GM18867 (cell line): ENCODE results near the gene OR5J2.
"Not testable (repeated sequence)": the region's sequence is repeated elsewhere in the genome, so short reads cannot be mapped to it uniquely, and the experiment has no call there.

Experiments used
- ATAC-seq: cut with Tn5 transposase; IDR thresholded peaks from one replicate; pipeline ENCODE4 v1.9.1; 2021; ENCODE audit warnings: mild to moderate bottlenecking, moderate library complexity; ENCODE audit not compliant: unreplicated experiment

Gene OR5J2

GRCh38 chr11:56176318-56176717 lies at the start of gene OR5J2:
OR5J2 (plus strand) TSS chr11:56176618; CDS start chr11:56176618, 0 bp downstream.
- no peak for ATAC-seq

DNA sequence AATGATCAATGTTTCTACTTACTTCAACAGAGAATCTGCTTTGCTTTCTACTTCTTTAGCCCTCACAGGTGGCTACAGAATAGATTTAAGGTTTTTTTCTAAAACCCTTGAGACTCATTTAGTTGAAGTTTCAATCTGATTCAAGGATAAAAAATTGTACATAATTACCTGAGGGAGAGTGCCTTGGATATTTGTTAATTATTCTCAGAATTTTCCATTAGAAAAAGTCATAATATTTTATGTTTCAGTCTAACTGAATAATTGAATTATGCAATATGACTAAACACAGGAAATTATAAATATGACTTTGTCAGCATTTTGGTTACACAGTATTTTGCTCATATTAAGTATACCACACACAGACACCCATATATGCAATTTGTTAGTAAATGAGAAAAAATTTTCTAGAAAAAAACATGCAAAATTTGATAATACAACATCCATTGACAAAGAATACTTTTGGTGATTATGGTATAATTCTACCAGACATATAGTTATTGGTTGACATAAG lies 36.2 kb upstream of the OR5J2 start, which contains the start of gene OR8J3:
OR8J3 (minus strand) TSS at position 51 of the 511 bp plus-strand sequence. CDS start 2,483 bp downstream, outside the sequence.
- ATAC-seq, result no peak

DNA sequence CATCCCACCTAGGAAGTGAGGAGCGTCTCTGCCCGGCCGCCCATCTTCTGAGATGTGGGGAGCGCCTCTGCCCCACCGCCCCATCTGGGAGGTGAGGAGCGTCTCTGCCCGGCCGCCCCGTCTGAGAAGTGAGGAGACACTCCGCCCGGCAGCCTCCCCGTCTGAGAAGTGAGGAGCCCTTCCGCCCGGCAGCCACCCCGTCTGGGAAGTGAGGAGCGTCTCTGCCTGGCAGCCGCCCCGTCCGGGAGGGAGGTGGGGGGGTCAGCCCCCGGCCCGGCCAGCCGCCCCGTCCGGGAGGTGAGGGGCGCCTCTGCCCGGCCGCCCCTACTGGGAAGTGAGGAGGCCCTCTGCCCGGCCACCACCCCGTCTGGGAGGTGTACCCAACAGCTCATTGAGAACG lies 32.7 kb upstream of the OR5J2 start:
- not testable (repeated sequence) for ATAC-seq

DNA sequence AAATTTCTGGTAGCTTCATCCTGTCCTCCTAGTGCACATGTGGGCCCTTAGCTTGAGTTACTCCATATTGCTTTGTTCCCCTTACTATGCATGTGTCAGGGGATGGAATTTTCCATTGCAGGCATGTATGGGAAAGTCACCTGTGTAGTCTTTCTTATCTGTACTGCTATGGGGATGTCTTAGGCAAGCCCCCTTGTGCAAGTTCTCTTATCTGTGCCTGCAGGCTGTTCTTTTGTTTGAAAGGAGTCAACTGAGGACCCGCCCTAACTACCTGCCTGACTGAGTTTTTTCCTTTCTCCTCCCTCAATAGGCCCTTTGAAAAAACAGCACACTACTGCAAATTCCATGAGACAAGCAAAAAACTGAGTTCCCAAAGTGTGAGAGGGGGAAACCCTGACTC lies 25.0 kb upstream of the OR5J2 start:
- ATAC-seq, result no peak

DNA sequence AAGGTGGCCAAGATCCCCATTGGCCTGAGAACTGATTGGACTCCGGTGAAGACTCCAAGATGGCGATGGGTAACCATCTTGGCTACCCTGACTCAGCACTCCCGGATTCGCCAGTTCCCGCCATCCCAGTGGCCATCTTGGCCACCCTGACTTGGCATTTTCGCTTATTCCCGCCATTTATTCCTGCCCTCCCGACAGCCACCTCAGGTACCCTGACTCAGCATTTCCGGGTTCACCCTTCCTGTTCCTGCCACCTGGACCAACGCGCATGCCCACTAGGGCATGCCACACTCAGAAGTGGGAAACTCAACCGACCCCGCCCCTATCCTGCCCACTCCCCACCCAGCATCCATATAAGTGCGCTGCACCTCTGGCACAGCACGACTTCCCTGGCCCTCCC lies 24.1 kb upstream of the OR5J2 start:
- ATAC-seq, result no peak

GRCh38 chr11:56160217-56160616 lies 16.2 kb upstream of the OR5J2 start, which contains the start of gene OR8K5:
OR8K5 (minus strand) TSS chr11:56160317; CDS start chr11:56160317, 0 bp downstream.
- ATAC-seq, result no peak

- no peak for ATAC-seq
Observed at GRCh38 chr11:56163804-56164203, 12.6 kb upstream of the OR5J2 start.

- ATAC-seq, result no peak
Observed at GRCh38 chr11:56172256-56172830, 4.1 kb upstream of the OR5J2 start.

- ATAC-seq, result no peak
Observed at GRCh38 chr11:56183459-56183858, 7.0 kb downstream of the OR5J2 start.

DNA sequence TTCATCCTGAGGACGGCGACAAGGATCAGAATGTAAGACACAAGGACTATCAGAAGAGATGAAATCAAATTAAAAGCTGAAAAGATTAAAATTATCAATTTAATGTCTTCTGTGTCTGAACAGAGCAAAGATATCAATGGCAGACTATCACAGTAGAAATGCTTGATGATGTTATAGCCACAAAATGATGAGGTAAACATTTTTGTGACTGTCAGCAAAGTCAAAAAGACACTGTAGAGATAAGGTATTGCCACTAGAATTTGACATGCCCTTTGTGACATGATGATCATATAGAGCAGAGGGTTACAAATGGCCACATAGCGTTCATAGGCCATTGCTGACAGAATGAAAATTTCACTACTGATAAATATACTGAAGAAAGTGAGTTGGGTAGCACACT lies 12.2 kb downstream of the OR5J2 start:
- no peak for ATAC-seq

- no peak for ATAC-seq
Observed at GRCh38 chr11:56196705-56197104, 20.3 kb downstream of the OR5J2 start.

GRCh38 chr11:56197367-56197766 lies 20.9 kb downstream of the OR5J2 start:
- ATAC-seq, result no peak

DNA sequence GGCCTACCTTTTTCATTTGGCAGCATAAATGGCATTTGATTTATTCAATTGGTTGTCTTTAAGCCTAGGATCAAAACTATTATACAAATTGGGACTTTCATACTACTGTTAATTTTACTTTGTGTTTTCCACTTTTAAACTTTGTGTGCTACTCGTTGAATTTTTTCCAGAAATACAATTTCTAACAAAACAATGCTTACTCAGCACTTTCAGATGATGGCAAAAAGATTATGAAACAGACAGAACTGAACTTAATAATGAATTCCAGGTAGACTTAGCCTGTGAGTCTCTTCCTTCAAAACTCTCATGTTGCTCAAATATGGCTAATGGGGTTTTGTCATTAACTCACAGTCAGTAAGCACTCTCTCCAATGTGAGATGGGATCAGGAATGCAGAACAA lies 31.4 kb downstream of the OR5J2 start:
- no peak for ATAC-seq

GRCh38 chr11:56214537-56214936 lies 38.1 kb downstream of the OR5J2 start:
- ATAC-seq, result no peak

- not testable (repeated sequence) for ATAC-seq
Observed at GRCh38 chr11:56219735-56220134, 43.3 kb downstream of the OR5J2 start.
